B cell (primary cell): ENCODE results near the gene HCN4. TPM values are rescaled to one million over a fixed set of nuclear protein-coding genes. Genes with fewer than 3 reads are reported as not detected.

Source experiments
- ATAC-seq: fragments of 200-7000 bp; cut with Tn5 transposase; one replicate; pipeline ENCODE4 v1.10.0; 2021; ENCODE audit warnings: low read depth, mild to moderate bottlenecking, moderate number of reproducible peaks, moderate library complexity
- CTCF ChIA-PET: fragments of 350-600 bp; sonication (Branson Sonifier 250); formaldehyde crosslinking; loops from one replicate; lab custom pipeline; 2021; ENCODE audit warnings: antibody characterized with exemption, inconsistent platforms; lab: Charles Lee
- POLR2A ChIA-PET: fragments of 350-600 bp; sonication (Branson Sonifier 250); formaldehyde crosslinking; loops from one replicate; lab custom pipeline; 2021; ENCODE audit warnings: antibody characterized with exemption; lab: Charles Lee
- DNase-seq: peaks from one replicate; pipeline ENCODE4 v3.0.0; 2013
- H2AFZ ChIP-seq: 2 replicates; pipeline ENCODE4 v1.6.1; 2012; ENCODE audit warnings: mild to moderate bottlenecking, low read depth, low read length; ENCODE audit not compliant: insufficient read depth, poor library complexity, severe bottlenecking
- H3K27ac ChIP-seq, 2 donors: 1 replicate in 1 of 2; 2 replicates in 1 of 2; pipeline ENCODE4 v1.5.1; 2012 to 2013; ENCODE audit warnings: low read length in 2 of 2, mild to moderate bottlenecking in 2 of 2, moderate library complexity in 1 of 2
- H3K27me3 ChIP-seq, 4 experiments: fragments of 200-600 bp in 1 of 4; sonication (generic) in 1 of 4; replicated peaks in 1 of 4; 1 replicate in 2 of 4; 2 replicates in 2 of 4; pipeline versions ENCODE4 v1.6.1 to v1.7.0; 2013 to 2016; ENCODE audit warnings: low read length in 3 of 4, mild to moderate bottlenecking in 2 of 4, mixed read lengths in 1 of 4, moderate library complexity in 1 of 4; ENCODE audit not compliant: insufficient read depth in 4 of 4, control insufficient read depth in 3 of 4; ENCODE audit errors: control extremely low read depth in 1 of 4
- H3K36me3 ChIP-seq, 2 experiments: replicated peaks in 1 of 2; 1 replicate in 1 of 2; 2 replicates in 1 of 2; pipeline versions ENCODE4 v1.6.1 to v1.7.1; 2013; ENCODE audit warnings: low read length in 1 of 2; ENCODE audit not compliant: insufficient read depth in 2 of 2, control insufficient read depth in 1 of 2; ENCODE audit errors: control extremely low read depth in 1 of 2, extremely low read depth in 1 of 2
- H3K4me1 ChIP-seq, 2 donors: fragments of 200-600 bp in 1 of 2; sonication (generic) in 1 of 2; 1 replicate in 1 of 2; 2 replicates in 1 of 2; pipeline versions ENCODE4 v1.5.1 to v1.6.1; 2013 to 2017; ENCODE audit warnings: low read length in 2 of 2; ENCODE audit not compliant: control insufficient read depth in 2 of 2, insufficient read depth in 2 of 2
- H3K4me2 ChIP-seq: replicated peaks from 2 replicates; pipeline ENCODE3; 2012; ENCODE audit warnings: mild to moderate bottlenecking, low read depth, low read length; ENCODE audit not compliant: poor library complexity, severe bottlenecking
- H3K4me3 ChIP-seq, 5 experiments: fragments of 200-600 bp in 1 of 5; sonication (generic) in 1 of 5; 1 replicate in 3 of 5; 2 replicates in 2 of 5; pipeline versions ENCODE4 v1.5.1 to v1.7.0; 2011 to 2016; ENCODE audit warnings: low read length in 4 of 5, mild to moderate bottlenecking in 4 of 5, low read depth in 2 of 5, control low read depth in 1 of 5, moderate library complexity in 1 of 5; ENCODE audit not compliant: insufficient read depth in 1 of 5; ENCODE audit errors: control extremely low read depth in 1 of 5, extremely low read depth in 1 of 5
- H3K79me2 ChIP-seq: fragments of 200-600 bp; sonication (generic); one replicate; pipeline ENCODE4 v1.6.0; 2016; ENCODE audit warnings: low read length; ENCODE audit not compliant: control insufficient read depth, insufficient read depth
- H3K9ac ChIP-seq: fragments of 200-600 bp; sonication (generic); 2 replicates; pipeline ENCODE4 v1.6.1; 2017; ENCODE audit warnings: mild to moderate bottlenecking, low read length, moderate library complexity
- H3K9me3 ChIP-seq, 3 donors: one replicate each; pipeline versions ENCODE4 v1.6.1 to v1.7.1; 2013; ENCODE audit warnings: low read length in 2 of 3; ENCODE audit not compliant: control insufficient read depth in 2 of 3, insufficient read depth in 1 of 3; ENCODE audit errors: control extremely low read depth in 1 of 3
- H4K20me1 ChIP-seq: 2 replicates; pipeline ENCODE4 v1.6.0; 2012; ENCODE audit warnings: mild to moderate bottlenecking, low read length; ENCODE audit not compliant: insufficient read depth, control insufficient read depth, poor library complexity, severe bottlenecking
- H3K27ac Mint-ChIP-seq: one replicate; pipeline ENCODE4 v1.8.0; 2021; ENCODE audit warnings: mixed read lengths
- H3K27me3 Mint-ChIP-seq: one replicate; pipeline ENCODE4 v1.8.0; 2021; ENCODE audit warnings: mixed read lengths
- H3K4me1 Mint-ChIP-seq: one replicate; pipeline ENCODE4 v1.8.0; 2021; ENCODE audit warnings: mixed read lengths
- H3K4me3 Mint-ChIP-seq: one replicate; pipeline ENCODE4 v1.8.0; 2021; ENCODE audit warnings: mixed read lengths
- H3K9me3 Mint-ChIP-seq: one replicate; pipeline ENCODE4 v1.8.0; 2022; ENCODE audit warnings: mixed read lengths; ENCODE audit not compliant: insufficient read depth
- EZH2 ChIP-seq: IDR thresholded peaks from 2 replicates; pipeline ENCODE4 v1.6.1; 2012; ENCODE audit warnings: borderline replicate concordance, low read depth, mild to moderate bottlenecking, moderate library complexity, low read length; ENCODE audit not compliant: insufficient read depth, poor library complexity, severe bottlenecking
- WGBS: methylation state at CpG from one replicate; pipeline ENCODE4 v1.1.5; 2013; ENCODE audit warnings: missing lambda C conversion rate; ENCODE audit not compliant: insufficient coverage; 5-methylcytosine and 5-hydroxymethylcytosine counted together
- intact Hi-C: fragments of 100-400 bp; cut with micrococcal nuclease; formaldehyde crosslinking; loops from one replicate; pipeline ENCODE4 v1.10.0; 2022
- polyA plus RNA-seq: library from polyadenylated mRNA; depleted of rRNA; stranded (reverse); fragments of >200 nt; gene quantifications from 2 replicates; pipeline ENCODE4 v1.2.3, GENCODE V29; 2012
- total RNA-seq, 2 donors: library from RNA; stranded (reverse); fragments of 120-200 nt in 1 of 2; gene quantifications; 1 replicate in 1 of 2; 2 replicates in 1 of 2; pipeline versions ENCODE4 v1.2.3 to v1.2.4, GENCODE V29; 2013 to 2022
- TF ChIP-seq, protein P1 (sequence below): fragments of 200-600 bp; IDR thresholded peaks from one replicate; pipeline ENCODE4 v1.8.0; 2022; ENCODE audit warnings: antibody characterized with exemption, mild to moderate bottlenecking

Gene HCN4
- total and polyA plus RNA-seq, 2 donors (not counting 1 experiment from before 2014, with no cell fraction given): not detected

DNA sequence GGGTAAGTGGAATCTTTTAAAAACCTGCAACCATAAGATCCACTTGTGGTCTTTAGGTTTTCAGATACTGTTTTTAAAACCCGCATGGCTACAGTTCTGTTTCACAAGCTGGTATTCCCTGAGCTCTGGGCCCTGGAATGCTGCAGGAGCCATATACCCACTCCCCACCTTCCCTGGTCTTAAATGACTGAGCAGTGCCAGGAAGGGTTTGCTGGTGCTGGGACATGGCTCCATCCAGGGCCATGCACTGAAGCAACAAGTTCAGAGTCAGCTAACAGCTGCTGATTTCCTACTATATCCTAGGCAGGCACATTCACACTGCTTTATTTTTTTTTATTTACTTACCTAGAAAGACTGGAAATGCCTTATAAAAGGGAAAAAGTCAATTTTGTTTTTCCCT, 77.3 kb downstream of the HCN4 start:
- CTCF ChIA-PET: no interaction called here
- ATAC-seq (no peak), DNase-seq (no peak)
- H3K36me3 ChIP-seq: no peaks in the 10 kb centered on the region
- H3K79me2 ChIP-seq: no peaks in the 10 kb centered on the region
- H3K9me3 ChIP-seq: no peaks in the 10 kb centered on the region
- Mint-ChIP-seq H3K27me3 (peaks cover 10% of the 10 kb centered on the region), H3K4me1 (peaks cover 10% of the 10 kb centered on the region), H3K9me3 (no peaks in the 10 kb centered on the region), H3K27ac (no peak overlapping the region), H3K4me3 (no peak overlapping the region)
- 100% methylated on average over 1 of the region's 1 CpG for WGBS
- H3K27me3 ChIP-seq: peaks cover 0 to 3% (median 0%) of the 10 kb centered on the region in 4 experiments
- H3K4me1 ChIP-seq: peaks cover 5 to 12% of the 10 kb centered on the region in 2 donors
- TF ChIP-seq, protein P1, sequence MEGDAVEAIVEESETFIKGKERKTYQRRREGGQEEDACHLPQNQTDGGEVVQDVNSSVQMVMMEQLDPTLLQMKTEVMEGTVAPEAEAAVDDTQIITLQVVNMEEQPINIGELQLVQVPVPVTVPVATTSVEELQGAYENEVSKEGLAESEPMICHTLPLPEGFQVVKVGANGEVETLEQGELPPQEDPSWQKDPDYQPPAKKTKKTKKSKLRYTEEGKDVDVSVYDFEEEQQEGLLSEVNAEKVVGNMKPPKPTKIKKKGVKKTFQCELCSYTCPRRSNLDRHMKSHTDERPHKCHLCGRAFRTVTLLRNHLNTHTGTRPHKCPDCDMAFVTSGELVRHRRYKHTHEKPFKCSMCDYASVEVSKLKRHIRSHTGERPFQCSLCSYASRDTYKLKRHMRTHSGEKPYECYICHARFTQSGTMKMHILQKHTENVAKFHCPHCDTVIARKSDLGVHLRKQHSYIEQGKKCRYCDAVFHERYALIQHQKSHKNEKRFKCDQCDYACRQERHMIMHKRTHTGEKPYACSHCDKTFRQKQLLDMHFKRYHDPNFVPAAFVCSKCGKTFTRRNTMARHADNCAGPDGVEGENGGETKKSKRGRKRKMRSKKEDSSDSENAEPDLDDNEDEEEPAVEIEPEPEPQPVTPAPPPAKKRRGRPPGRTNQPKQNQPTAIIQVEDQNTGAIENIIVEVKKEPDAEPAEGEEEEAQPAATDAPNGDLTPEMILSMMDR: no peak
- TF ChIP-seq EZH2: no peak
- POLR2A ChIA-PET: no interaction called here
- no peak overlapping the region for H2AFZ ChIP-seq
- H3K4me3 ChIP-seq: no peak overlapping the region
- intact Hi-C loops: no loop called here
- H4K20me1 ChIP-seq: no peaks in the 10 kb centered on the region
- no peak overlapping the region for H3K4me2 ChIP-seq
- no peak overlapping the region for H3K9ac ChIP-seq
- no peak overlapping the region for H3K27ac ChIP-seq

GRCh38 chr15:73287019-73287418, 81.7 kb downstream of the HCN4 start:
- peak overlapping the region; percentile 4 for H3K4me3 Mint-ChIP-seq
- TF ChIP-seq EZH2: no peak
- TF ChIP-seq, protein P1: no peak
- WGBS: no CpG with 5 or more reads among the region's 1 CpG
- H2AFZ ChIP-seq: no peak overlapping the region
- H3K27ac ChIP-seq: no peak overlapping the region
- ATAC-seq (no peak), DNase-seq (peak; percentile 13)
- no peaks in the 10 kb centered on the region for H4K20me1 ChIP-seq
- no peaks in the 10 kb centered on the region for H3K9me3 Mint-ChIP-seq
- peaks cover 10 to 22% of the 10 kb centered on the region in 2 donors for H3K4me1 ChIP-seq
- H3K36me3 ChIP-seq: no peaks in the 10 kb centered on the region
- H3K4me1 Mint-ChIP-seq: peaks cover 23% of the 10 kb centered on the region
- no peaks in the 10 kb centered on the region for H3K79me2 ChIP-seq
- CTCF ChIA-PET: interaction anchor here (1.0 to 2.0 kb wide), 5 partner anchors 12 to 418 kb away, joined by 3 to 8 read pairs (median 5); no protein-coding TSS in a partner anchor
- H3K4me2 ChIP-seq: no peak overlapping the region
- intact Hi-C loops: no loop called here
- no peaks in the 10 kb centered on the region for H3K27me3 ChIP-seq
- peak overlapping the region; percentile 16 for H3K27ac Mint-ChIP-seq
- H3K9me3 ChIP-seq: no peaks in the 10 kb centered on the region
- H3K9ac ChIP-seq: no peak overlapping the region
- no peak overlapping the region for H3K4me3 ChIP-seq
- POLR2A ChIA-PET: interaction anchor here (0.7 kb wide), 1 partner anchor 432 kb away, joined by 4 read pairs; no protein-coding TSS in a partner anchor
- H3K27me3 Mint-ChIP-seq: no peaks in the 10 kb centered on the region
